Effector memory CD4-positive, alpha-beta T cell (primary cell): ENCODE measurements around the gene MARCHF6.
"Not testable (repeated sequence)": the region's sequence is repeated elsewhere in the genome, so short reads cannot be mapped to it uniquely, and the experiment has no call there.

Source experiments
- DNase-seq, 3 donors: peaks; one replicate each; pipeline ENCODE4 v3.0.0-alpha.2; 2020
- H3K27ac ChIP-seq: 2 replicates; pipeline ENCODE4 v1.7.0; 2013; ENCODE audit warnings: mild to moderate bottlenecking, low read length, moderate library complexity; ENCODE audit not compliant: insufficient read depth, poor library complexity, severe bottlenecking
- H3K27me3 ChIP-seq: replicated peaks from 2 replicates; pipeline ENCODE4 v1.7.0; 2013; ENCODE audit warnings: mild to moderate bottlenecking, low read length; ENCODE audit not compliant: insufficient read depth, control insufficient read depth, poor library complexity, severe bottlenecking
- H3K36me3 ChIP-seq: 2 replicates; pipeline ENCODE4 v1.7.0; 2013; ENCODE audit warnings: mild to moderate bottlenecking, low read length, moderate library complexity; ENCODE audit not compliant: control insufficient read depth, insufficient read depth
- H3K4me1 ChIP-seq: 2 replicates; pipeline ENCODE4 v1.7.0; 2013; ENCODE audit warnings: low read length, mild to moderate bottlenecking; ENCODE audit not compliant: control insufficient read depth, insufficient read depth, poor library complexity, severe bottlenecking
- H3K4me3 ChIP-seq: 2 replicates; pipeline ENCODE4 v1.7.0; 2013; ENCODE audit warnings: low read length, low read depth, mild to moderate bottlenecking; ENCODE audit not compliant: insufficient read depth, poor library complexity, severe bottlenecking
- H3K9me3 ChIP-seq: 2 replicates; pipeline ENCODE4 v1.7.0; 2013; ENCODE audit warnings: mild to moderate bottlenecking, low read length, moderate library complexity; ENCODE audit not compliant: control insufficient read depth

The MARCHF6 gene

GRCh38 chr5:10335711-10336470 is 17.6 kb upstream of the MARCHF6 start:
- no peaks in the 10 kb centered on the region for H3K9me3 ChIP-seq
- DNase-seq: no peak
- no peak overlapping the region for H3K4me3 ChIP-seq
- H3K27ac ChIP-seq: no peak overlapping the region
- H3K4me1 ChIP-seq: peaks cover 9% of the 10 kb centered on the region
- H3K27me3 ChIP-seq: peaks cover 21% of the 10 kb centered on the region
- no peaks in the 10 kb centered on the region for H3K36me3 ChIP-seq

GRCh38 chr5:10337107-10337506 is 16.4 kb upstream of the MARCHF6 start:
- Histone ChIP-seq H3K9me3 (no peaks in the 10 kb centered on the region), H3K36me3 (no peaks in the 10 kb centered on the region), H3K27me3 (peaks cover 21% of the 10 kb centered on the region), H3K4me3 (no peak overlapping the region), H3K4me1 (peaks cover 9% of the 10 kb centered on the region), H3K27ac (no peak overlapping the region)
- no peak for DNase-seq

GRCh38 chr5:10337986-10338385 is 15.5 kb upstream of the MARCHF6 start:
- no peak for DNase-seq
- Histone ChIP-seq H3K4me1 (peaks cover 8% of the 10 kb centered on the region), H3K9me3 (no peaks in the 10 kb centered on the region), H3K36me3 (no peaks in the 10 kb centered on the region), H3K27ac (no peak overlapping the region), H3K4me3 (no peak overlapping the region), H3K27me3 (peaks cover 14% of the 10 kb centered on the region)

- peaks cover under 1% of the 10 kb centered on the region for H3K4me1 ChIP-seq
- DNase-seq: no peak
- no peaks in the 10 kb centered on the region for H3K36me3 ChIP-seq
- H3K27ac ChIP-seq: no peak overlapping the region
- no peaks in the 10 kb centered on the region for H3K9me3 ChIP-seq
- H3K27me3 ChIP-seq: peaks cover 7% of the 10 kb centered on the region
- no peak overlapping the region for H3K4me3 ChIP-seq
Observed at GRCh38 chr5:10338686-10339057, 14.8 kb upstream of the MARCHF6 start.

GRCh38 chr5:10339058-10339811 is 14.3 kb upstream of the MARCHF6 start:
- Histone ChIP-seq H3K4me3 (no peak overlapping the region), H3K9me3 (no peaks in the 10 kb centered on the region), H3K36me3 (no peaks in the 10 kb centered on the region), H3K4me1 (no peaks in the 10 kb centered on the region), H3K27me3 (peaks cover 2% of the 10 kb centered on the region), H3K27ac (no peak overlapping the region)
- no peak for DNase-seq

- DNase-seq: no peak
Observed at GRCh38 chr5:10339958-10340357, 13.5 kb upstream of the MARCHF6 start.

GRCh38 chr5:10343486-10343885 is 10.0 kb upstream of the MARCHF6 start:
- no peak overlapping the region for H3K4me3 ChIP-seq
- no peak overlapping the region for H3K27ac ChIP-seq
- no peaks in the 10 kb centered on the region for H3K36me3 ChIP-seq
- no peaks in the 10 kb centered on the region for H3K9me3 ChIP-seq
- no peaks in the 10 kb centered on the region for H3K4me1 ChIP-seq
- no peak for DNase-seq
- no peaks in the 10 kb centered on the region for H3K27me3 ChIP-seq

More at GRCh38 chr5:10339958-10340357, 13.5 kb upstream of the MARCHF6 start:
- Histone ChIP-seq H3K4me3 (no peak overlapping the region), H3K27me3 (no peaks in the 10 kb centered on the region), H3K27ac (no peak overlapping the region), H3K4me1 (no peaks in the 10 kb centered on the region), H3K9me3 (no peaks in the 10 kb centered on the region), H3K36me3 (no peaks in the 10 kb centered on the region)

- H3K27ac ChIP-seq, DNase-seq, H3K36me3 ChIP-seq, H3K27me3 ChIP-seq, H3K4me3 ChIP-seq, H3K4me1 ChIP-seq, H3K9me3 ChIP-seq: not testable (repeated sequence)
Observed at GRCh38 chr5:10344461-10345106, 8.9 kb upstream of the MARCHF6 start.

GRCh38 chr5:10348258-10348657 is 5.2 kb upstream of the MARCHF6 start:
- no peaks in the 10 kb centered on the region for H3K27me3 ChIP-seq
- H3K4me1 ChIP-seq: peaks cover 7% of the 10 kb centered on the region
- no peak overlapping the region for H3K27ac ChIP-seq
- H3K4me3 ChIP-seq: no peak overlapping the region
- H3K9me3 ChIP-seq: no peaks in the 10 kb centered on the region
- H3K36me3 ChIP-seq: no peaks in the 10 kb centered on the region
- no peak for DNase-seq
